HG03558 (cell line): Measurements from ENCODE around the gene CYP46A1.
"Not testable (repeated sequence)": the region's sequence is repeated elsewhere in the genome, so short reads cannot be mapped to it uniquely, and the experiment has no call there.

Source experiments
- ATAC-seq: cut with Tn5 transposase; IDR thresholded peaks from one replicate; pipeline ENCODE4 v1.9.1; 2021; ENCODE audit warnings: moderate number of reproducible peaks; ENCODE audit not compliant: unreplicated experiment; ENCODE audit errors: extremely low read depth

Gene CYP46A1

DNA sequence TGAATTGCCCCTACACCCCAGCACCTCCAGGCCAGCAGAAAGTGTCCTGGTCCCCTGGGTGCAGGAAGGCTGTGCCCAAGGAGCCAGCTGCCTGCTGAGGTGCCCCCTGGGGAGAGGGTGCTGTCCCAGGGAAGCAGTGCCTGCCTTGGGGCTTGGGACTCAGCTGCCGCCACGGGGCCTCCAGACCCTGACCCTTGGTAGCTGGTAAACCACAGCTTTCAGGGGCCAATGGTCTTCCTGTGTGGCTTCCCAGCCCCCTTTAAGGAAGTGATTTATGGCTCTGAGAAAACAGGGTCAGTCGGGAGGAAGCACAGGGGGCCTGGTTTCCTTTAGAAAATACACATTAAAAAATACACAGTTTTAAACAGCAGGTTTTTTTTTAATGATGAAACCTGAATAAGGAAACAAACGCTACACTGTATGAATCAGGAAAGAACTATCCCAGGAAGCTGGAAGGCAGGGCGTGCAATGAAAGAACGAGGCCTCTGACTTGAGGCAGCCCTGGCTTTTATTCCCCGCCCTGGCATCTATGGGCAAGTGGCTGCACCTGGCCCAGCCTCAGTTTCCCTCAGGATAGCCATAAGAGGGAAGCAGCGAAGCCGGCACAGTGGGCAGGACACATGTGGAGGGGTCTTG, 68.5 kb downstream of the CYP46A1 start:
- ATAC-seq: no peak

DNA sequence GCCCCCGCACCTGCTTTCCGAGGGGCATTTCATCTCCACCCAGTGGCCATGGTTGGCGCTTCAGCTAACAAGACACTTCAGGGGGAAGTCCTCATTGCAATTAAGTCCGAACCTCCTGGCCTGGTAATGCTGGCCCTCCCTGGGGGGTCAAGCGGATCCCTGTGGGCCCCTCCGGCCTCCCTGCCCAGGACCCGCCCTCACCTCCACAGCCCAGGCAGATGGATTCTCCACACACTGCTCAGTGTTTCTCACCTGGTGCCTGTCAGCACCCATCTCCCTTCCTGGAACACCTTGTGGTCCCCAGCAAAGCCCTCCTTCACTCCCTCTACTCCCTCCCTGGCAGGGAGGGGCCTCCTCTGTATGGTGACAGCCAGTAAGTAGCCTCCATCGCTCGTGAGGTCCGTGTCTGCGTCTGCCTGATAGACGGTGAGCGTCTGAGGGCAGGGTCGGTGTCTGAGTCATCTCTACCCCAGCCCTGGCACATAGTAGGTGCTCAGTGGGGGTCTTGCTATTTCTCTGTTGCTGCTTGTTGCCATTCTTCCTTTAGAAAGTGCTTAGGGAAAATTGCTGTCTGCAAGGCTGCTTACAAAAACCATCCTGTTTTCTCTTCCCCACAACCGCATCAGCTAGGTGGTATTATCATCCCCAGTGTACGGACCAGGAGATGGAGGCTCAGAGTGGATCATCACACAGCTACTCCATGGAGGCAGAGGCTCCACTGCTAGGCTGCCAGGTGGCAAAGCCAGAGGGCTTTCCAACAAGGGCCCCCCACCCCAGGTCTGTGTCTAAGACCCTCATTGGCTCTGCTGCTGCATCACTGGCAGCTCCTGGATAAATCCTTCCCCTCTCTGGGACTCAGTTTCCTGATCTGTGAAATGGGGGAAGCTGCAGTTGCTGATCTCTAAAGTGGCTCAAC, 69.4 kb downstream of the CYP46A1 start:
- no peak for ATAC-seq

DNA sequence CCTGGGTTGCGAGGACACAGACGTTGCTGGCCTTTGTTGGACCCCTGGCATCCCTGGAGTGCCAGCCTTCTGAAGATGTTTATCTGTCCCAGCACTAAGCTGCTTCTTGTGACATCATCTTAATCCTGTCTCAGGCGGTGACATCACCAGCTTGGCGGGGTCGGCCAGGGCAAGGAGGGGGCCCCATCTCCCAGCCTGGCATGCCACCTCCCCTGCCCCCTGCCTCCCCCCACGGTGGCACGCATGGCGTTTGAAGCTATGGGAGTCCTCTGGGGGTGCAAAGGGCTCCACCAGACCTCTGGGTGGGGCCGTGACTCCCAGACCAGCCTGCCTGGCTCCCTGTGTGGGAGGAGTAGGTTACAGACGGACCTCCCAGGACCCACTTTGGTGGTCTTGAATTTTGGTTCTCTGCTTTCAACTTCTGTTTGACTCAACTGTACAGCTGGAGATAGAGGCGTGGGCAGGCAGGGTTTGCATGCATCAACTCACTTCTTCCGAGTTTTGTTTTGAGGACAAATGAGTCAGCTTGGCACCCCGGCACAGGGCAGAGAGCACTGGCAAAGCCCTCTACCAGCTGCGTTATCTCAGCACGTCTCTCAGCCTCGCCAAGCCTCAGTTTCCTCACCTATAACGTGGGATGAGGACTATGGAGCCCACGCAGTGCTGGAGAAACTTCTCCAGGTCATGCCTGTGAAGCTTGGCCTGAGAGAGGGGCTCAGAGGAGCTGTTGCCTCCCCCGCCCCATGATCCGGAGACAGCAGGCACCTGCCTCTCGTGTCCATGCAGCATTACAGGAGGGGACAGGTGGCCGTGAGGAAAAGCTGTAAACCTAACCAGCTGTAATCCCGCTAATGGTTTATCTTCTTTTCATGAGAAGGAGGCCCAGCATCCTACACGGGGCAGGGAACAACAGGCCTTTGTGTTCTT, 70.3 kb downstream of the CYP46A1 start:
- ATAC-seq: no peak

DNA sequence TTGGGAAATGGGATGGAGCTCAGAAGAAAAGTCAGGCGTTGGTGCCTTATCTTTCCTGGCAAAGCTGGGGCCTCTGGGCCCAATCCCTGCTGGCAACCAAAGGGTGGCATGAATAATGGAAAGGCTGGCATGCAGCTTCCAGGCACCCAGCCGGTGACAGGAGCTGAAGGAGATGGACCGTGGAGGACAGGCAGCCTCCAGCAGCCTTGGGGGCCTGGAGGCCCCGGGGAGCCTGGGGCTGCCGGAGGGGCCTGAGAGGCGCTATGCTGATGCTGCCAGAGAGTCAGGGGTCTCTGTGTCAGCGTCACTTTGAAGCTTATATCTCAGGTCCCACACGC, 70.9 kb downstream of the CYP46A1 start:
- no peak for ATAC-seq

DNA sequence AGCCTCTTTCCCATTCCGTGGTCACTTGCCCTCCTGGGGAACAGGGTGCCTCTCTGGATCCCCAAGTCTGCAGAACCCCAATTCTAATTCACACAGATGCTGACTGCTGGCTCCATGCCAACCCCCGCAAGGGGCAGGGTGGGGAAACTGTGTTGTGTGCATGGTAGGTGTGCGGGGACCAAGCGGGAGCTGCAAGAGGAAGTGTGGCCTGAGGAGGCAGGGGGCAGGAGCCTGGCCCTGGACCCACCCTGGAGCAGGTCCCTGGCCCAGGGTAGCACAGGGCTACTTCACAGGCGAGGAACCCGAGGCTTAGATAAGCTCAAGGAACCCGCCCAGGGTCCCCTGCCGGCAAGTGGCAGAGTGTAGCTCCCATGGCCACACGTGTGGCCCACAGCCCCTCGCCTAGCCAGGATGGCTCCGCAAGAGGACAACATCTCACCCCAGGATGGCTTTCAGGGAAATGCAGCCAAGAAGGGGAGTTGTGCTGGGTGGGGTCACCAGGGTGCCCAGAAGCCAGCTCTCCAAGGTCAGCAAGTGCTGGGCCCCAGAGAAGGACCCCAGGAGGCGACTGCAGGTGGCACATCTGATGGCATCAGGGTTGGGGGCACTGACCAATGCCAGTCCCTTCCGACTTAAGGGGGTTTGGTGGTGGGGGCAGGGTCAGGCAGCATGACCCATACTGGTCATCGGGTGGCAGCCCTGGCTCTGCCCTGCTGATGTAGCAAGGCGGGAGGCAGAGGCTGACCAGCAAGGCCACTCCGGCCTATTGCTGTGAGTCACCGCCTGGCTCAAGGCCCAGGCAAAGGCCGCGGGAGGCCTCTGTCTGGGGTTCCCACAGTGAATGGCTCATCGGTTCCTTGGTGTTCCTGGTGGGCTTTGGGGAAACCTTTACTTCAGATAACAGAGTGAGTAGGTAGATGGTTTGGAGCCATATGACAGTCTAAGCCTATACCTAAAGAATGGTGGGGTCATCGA, 71.8 kb downstream of the CYP46A1 start:
- no peak for ATAC-seq

DNA sequence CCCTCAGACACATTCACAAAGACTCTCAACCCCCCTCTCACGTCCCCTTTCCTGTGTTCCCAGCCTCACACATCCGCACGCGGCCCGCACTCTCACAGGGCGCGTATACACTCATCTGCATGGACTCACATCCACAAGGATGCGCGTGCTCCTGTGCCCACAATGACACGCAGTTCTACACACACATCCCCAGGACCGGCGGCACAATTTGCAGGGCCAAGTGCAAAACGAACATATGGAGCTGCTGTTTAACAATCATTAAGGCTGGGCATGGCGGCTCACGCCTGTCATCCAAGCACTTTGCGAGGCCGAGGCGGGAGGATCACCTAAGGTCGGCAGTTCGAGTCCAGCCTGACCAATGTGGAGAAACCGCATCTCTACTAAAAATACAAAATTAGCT, 72.7 kb downstream of the CYP46A1 start:
- ATAC-seq: no peak

DNA sequence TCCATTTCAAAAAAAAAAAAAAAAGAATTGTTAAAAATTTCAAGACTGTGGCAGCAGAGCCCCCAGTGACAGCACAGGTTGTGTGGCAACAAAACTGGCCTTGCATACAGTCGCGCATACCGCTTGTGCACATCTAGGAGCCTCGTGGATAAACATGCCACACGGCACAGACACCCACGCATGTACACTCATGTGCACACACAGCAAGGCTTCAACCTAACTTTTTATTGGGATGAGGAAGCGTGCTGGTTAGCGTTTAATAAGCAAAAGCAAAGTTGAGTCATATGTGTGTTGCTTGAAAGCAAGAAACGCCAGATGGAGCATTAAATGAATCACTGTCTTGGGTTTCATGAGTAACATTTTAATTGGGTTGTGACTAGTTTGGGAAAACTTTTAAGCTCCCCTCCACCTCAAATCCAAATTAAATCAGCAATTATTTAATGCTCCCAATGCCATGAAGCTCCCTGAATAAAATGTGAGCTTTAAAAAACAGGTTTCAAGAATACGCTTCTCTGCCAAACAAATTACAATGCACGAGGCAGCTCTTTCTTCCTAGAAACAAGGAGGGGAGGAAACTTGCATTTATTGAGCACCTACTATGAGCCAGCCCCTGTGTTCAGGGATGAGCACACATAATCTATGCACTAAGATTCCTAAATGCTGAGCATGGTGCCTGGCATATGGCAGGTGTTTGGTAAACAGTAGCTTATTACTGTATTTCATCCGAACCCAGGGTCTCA, 73.4 kb downstream of the CYP46A1 start:
- no peak for ATAC-seq

DNA sequence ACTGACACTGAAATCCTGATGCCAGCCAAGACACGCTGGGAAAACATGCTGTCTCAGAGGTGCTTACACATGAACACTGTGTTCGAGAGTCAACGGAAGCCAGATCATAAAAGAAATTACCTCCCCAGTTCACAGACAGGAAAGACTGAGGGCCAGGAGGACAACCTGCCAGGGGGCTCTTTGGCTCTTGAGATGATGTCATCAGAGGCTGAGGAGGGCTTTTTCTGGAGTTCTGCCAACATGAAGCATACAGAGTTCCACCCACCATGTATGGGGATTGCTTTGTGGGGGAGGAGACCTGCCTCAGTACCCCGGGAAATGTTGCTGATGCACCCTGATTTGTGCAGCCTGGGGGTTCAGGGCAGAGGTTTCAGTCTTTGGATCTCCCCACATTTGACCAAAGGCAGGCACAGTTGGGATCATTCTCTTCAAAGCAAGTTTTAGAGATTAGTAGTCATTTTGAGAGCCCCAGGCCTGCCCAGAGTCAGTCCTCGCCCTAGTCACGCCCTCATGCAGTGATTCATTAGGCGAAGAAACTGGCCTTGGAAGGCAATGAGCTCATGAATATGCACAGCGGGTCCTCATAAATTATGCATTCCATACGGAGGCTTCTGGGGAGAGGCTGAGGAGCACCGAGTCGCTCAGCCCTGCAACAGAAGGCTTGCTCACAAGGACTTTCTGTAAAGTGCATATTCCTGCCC, 74.2 kb downstream of the CYP46A1 start:
- ATAC-seq: no peak

DNA sequence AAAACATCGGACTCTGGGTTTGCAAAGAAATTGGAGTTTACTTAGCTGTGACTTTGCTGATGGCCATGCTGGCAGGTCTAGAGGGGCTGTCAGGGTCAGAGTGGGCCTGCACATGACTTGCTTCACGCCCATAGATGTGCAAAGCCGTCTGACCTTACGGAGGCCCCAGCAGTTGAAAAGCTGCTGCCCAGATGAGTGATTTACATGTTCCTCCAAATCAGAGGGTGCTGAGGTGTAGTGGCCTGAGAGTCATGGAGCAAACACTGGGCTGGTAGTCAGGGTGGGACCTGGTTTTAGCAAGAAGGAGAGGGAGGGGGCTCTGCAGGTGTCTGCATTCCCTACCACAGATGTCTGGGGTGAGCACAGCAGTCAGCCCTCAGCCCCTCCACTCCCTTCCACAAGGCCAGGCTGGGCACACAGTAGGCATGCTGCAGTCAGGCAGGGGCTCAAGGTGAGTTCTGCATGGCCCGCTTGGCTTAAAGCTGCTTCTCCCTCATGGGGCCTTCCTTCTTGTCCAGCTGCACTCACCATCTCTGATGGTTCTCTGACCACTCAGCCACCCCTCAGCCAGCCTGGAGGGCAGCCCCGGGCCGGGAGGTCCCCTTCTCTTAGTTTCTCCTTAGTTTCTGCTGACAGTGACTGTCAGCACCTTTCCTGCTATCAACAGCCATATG, 74.9 kb downstream of the CYP46A1 start:
- ATAC-seq: no peak

DNA sequence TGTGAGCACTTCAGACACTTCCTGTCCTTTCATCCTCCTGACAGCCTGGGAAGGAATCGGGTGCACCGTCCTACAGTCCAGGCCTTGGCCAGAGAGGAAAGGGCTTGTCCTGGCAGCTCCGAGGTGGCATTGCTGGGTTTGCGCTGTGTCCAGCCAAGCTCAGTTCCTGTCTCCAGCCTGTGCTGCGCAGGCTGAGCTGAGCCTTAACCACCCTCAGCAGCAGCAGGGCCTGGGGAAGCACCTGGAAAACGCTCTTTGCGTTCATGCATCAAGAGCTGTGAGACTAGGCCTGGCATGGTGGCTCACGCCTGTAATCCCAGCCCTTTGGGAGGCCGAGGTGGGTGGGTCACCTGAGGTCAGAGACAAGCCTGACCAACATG, 75.4 kb downstream of the CYP46A1 start:
- no peak for ATAC-seq

DNA sequence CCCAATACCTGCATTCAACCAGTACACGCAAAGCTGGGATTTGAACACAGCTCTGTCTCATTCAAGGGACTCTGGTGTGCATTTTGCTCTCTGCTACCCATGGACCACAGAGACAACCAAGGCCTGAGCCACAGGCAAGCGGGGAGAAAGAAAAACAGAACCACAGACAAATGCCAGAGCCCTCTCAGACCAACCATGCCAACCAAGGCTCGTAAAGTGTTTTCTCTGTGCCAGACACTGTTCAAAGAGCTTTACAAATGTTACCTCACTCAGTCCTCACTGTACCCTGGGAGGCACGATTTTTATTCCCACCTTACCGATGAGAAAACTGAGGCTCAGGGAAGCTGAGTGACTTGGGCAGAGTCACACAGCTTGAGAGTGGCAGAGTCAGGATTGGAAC, 76.7 kb downstream of the CYP46A1 start:
- ATAC-seq: no peak

DNA sequence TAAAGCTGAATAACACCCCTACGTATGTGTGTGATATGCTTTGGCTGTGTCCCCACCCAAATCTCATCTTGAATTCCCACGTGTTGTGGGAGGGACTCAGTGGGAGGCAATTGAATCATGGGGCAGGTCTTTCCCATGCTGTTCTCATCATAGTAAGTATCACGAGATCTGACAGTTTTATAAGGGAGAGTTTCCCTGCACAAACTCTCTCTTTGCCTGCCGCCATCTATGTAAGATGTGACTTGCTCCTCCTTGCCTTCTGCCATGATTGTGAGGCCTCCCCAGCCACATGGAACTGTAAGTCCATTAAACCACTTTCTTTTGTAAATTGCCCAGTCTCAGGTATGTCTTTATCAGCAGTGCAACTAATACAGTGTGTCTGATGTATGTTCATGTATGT, 78.8 kb downstream of the CYP46A1 start:
- not testable (repeated sequence) for ATAC-seq

DNA sequence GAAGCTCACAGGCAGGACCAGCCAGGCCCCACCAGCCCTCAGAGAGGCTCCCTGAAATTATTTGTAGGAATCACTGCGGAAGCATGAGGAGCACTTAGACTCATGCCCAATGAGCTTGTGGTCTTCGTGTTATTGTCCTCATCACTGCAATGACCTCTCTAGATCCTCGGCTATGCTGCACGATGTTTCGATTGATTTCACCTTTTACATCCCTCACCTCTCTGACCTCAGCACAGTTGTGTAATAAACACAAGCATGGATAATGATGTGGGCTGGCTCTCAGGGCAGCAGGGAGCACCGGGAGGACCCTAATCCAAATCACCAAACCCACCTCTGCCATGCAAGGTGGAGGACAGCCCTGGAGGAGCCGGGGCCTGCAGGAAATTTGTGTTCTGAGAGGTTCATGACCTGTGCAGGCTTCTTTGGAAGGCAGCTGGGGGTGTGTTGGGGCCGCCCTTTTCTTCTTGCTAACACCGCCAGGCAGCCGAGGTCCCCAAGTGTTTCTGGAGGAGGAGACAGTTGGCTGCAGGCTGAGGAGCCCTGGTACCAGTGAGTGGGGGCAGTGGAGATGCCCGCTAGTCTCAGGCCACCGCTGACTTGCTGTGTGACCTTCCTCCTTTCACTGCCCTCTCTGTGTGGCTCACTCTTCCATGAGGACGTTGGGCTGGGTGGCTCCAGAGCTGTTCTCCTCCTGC, 79.6 kb downstream of the CYP46A1 start:
- ATAC-seq: no peak

DNA sequence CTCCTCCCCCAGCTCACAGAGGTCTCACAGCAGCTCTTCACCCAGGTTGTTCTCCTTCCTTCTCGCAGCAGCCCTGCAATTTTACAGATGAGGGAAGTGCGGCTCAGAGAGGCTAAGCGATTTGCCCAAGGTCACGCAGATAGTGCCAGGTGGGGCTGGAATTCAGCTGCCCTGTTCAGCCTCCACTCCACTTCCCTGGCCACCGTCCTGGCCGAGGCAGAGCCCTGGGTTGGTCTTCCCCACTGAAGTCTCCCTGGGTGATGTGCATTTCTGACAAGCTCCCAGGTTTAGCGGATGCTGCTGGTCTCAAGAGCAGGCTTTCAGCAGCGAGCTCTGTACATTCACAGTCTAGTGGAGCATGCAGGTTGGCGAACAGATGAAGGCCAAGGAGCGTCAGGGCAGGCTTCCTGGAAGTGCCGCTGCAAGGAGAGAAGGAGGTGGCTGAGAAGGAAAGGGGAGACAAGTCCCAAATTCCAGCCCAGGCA, 80.2 kb downstream of the CYP46A1 start:
- ATAC-seq: no peak

DNA sequence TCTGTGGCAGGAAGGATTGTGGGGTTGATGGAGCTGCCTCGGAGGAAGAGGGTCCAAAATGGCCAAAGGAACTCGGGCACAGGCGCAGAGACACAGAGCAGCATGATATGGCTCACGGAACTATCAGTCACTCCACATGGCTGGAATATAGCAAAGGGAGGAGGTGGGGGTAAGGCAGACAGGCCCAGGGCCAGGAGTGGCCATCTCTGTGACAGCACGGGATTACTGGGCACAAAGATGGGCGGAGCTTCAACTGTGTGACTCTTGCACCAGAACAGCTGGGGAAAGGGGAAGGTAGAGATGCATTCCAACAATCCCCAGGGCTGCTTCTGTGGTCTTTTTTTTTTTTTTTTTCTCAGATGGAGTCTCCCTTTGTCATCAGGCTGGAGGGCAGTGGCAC, 84.3 kb downstream of the CYP46A1 start:
- no peak for ATAC-seq

DNA sequence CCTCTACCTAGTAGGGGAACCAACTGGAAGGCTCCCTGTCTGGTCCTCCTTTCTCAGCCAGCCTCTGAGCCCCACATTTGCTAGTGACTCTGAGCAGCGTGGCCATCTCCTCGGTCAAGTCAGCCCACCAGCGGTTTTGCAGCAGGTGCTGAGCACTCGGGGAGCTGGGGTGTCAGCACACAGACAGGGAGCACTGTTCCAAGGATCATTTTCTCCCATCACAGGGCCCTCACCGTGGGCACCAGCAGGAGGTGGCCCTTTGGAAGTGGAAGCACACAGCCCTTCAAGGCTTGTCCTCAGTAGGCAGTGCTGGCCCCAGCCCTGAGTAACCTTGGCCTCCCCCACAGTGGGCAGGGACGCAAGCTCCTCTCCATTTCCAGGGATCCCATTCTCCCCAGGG, 85.0 kb downstream of the CYP46A1 start:
- ATAC-seq: no peak

DNA sequence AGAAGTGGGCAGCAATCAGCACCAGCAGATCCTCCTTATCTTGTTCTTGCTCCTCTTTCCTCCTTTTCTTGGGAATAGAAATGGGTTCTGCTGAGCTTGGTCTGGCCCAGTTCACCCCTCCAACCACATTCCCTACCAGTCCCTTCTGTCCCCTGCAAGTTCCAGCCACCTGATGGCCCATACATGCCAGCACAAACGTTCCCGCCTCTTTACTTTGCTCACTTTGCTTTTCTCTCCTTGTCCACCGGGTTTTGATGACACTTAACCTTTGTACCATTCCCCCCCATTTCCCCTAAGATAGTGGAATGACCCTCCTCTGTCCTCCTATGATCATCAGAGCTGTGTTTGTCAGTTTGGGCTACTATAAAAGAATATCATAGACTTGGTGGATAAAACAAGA, 85.7 kb downstream of the CYP46A1 start:
- no peak for ATAC-seq
